Islet precursor cell (in vitro differentiated cells): ENCODE measurements around the gene RPLP2.

Experiments
- DNase-seq: peaks from one replicate; pipeline ENCODE4 v3.0.0-alpha.2; 2018

RPLP2 gene

DNA sequence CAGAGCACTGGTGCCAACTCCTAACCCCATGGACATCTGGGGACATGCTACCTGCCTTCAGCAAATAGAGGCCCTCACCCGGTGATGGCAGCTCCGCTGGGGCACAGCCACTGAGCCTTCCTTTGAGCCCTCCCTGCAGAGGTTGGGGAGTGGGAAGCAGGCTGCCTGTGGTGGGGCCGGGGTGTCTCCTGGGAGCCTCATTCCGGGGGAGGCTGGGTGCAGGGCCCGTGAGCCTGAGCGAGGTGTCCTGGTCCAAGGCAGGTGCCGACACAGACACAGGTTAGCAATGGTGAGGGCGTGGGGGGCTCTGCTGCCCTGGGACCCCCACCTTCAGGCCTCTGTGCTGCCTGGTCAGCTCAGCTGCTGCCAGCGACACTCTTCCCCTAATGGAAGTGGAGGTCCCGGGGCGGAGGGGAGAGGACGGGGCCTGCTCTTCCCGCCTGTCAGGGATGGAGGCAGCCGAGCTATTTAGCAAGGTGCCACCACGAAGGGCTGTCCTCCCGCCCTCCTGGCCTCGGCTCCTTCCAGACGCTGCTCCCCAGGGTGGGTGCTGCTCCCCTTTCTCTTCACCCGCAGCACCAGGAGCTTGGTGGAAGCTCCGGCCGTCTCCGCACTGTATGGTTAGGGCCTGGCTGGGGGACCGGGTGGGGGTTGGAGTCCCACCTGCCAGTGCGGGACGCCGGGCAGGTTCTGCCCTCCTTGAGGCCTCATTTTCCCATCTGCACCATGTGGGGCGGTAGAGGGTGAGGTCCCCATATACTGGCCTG is 44.1 kb downstream of the RPLP2 start:
- no peak for DNase-seq

DNA sequence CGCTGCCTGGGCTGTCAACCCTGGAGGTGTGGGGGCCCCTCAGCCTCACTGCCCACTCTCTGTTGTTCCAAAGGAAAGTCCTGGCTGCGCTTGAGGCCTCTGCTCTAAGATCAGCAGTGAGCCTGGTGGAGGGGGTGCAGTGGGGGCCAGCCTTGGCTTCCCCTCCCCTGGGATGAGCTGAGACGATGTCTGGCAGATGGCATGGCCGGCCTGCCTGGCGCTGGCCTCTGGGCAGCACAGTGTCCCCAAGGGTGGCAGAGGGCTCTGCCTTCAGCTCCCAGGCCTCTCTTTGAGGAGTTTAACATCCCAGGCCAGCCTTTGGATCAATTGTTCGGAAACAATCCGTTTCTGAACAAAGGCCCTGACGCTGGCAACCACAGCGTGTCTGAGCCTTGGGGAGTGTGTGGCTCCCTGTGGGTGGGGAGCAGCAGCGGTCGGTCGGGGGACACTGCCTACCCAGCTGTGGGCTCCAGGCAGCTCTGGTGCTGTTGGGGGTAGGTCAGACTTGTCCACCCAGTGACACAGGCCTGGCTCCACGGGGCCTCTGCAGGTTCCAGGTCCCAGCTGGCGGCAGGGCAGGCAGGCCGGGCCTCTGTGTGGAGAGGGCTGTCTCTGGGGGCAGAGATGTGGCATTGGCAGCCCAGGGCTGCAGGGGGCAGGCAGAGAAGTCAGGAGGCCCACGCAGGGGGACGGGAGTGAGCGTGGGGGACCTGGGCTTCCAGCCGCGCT is 45.0 kb downstream of the RPLP2 start:
- DNase-seq = no peak

GRCh38 chr11:855330-855674 is 45.5 kb downstream of the RPLP2 start:
- DNase-seq = no peak

DNA sequence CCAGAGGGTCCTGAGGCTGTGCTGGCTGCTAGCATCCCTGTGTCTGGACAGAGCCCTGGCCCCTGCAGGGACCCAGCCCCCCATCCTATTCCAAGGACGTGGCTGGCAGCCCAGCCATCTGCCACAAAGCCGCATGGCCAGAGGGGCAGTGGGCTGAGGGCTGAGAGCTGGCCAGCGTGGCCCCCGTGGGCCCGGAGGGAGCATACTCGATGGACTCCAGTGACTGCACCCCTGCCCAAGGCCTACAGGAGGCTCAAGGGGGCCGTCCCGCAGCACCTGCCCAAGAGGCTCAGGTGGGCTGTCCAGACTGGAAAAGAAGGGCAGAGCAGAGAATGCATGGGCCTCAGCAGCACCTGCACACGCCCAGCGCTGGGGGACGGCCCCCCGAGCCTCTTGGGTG is 46.0 kb downstream of the RPLP2 start:
- no peak for DNase-seq

DNA sequence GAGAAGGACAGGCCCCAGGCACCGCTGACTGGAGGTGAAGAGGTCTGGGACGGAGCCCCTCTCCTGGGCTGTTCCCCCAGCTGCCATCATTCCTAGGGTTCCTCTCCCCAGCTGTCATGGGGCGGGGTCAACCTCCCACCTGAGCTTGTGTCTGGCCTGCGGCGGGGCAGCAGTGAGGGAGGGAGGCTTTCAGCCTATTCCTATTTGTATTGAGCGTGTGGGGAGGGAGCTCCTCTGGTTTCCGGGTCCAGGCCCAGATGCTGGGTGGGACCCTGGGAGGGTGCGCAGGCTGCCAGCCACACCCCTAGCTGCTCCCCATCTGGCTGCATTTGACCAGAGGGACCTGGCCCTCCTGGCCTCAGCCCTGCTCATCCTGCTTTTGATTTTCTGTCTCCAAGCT is 46.6 kb downstream of the RPLP2 start:
- no peak for DNase-seq

DNA sequence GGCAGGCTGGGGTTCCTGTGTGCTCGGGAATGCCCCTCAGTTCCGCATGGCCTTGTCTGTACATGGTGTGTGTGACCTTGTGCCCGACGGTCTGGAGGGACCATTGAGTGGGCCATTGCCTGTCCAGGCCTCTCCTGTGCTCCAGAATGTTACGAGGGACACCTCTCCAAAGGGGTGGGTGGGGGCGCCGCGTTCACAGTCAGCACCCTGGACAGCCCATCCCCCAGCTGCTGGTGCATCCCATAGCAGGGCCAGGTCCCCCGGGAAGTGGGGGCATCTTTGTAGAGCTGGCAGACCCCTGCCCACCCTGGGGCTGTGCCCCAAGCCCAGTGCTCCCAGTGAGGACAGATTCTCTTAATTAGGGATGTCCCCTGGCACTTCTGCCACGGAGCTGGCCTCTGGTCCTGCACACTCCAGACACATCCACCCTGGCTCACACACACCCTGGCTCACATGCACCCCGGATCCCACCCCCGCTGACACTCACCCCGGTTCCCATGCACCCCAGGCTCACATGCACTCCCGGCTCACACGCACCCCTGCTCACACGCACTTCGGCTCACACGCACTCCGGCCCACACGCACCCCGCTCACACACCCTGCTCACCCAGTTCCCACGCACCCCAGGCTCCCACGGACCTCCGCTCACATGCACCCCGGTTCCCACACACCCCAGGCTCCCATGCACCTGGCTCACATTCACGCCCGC is 48.4 kb downstream of the RPLP2 start:
- no peak for DNase-seq

GRCh38 chr11:858762-859339 is 49.1 kb downstream of the RPLP2 start:
- no peak for DNase-seq

DNA sequence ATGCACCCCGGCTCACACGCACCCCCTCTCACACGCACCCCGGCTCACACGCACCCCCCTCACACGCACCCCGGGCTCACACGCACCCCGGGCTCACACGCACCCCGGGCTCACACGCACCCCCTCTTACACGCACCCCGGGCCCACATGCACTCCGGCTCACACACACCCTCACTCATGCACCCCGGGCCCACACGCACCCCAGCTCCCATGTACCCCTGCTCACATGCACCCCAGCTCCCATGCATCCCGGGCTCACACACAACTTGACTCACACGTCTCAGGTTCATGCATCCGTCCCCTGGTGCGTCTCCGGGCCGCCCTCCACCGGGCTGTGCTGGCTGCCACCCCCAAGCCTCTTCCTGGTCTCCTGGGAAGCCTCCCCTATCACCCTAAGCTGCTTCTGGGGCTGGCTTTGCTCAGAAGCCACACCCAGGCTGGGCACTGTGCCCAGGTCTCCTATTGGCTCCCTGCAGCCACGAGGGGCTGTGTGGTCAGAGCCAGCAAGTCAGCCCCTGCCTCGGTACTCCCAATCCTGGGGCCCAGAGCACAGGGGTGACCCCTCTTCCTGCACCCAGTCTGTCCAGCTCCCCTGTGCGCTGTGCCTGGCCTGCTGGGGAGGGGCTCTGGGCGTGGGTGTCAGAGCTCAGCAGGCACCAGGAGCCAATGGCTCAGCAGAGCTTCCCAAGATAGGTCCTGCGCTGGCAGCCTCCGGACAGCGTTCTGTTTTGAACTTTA is 49.8 kb downstream of the RPLP2 start:
- no peak for DNase-seq

- no peak for DNase-seq
These were observed 50.7 kb downstream of the RPLP2 start for GRCh38 chr11:860234-861104.

DNA sequence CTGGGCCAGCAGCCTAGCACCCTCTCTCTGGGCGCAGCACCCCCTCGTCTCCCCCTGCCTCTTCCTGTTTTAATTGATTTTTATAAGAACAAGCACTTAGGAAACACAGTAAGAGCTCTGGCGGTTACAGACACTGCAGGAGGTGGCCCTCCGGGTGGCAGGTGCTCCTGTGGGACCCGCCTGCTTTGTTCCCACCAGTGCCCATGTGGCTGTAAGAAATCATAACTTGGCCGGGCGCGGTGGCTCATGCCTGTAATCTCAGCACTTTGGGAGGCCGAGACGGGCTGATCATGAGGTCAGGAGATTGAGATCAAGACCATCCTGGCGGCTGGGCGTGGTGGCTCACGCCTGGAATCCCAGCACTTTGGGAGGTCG is 51.3 kb downstream of the RPLP2 start:
- no peak for DNase-seq

DNA sequence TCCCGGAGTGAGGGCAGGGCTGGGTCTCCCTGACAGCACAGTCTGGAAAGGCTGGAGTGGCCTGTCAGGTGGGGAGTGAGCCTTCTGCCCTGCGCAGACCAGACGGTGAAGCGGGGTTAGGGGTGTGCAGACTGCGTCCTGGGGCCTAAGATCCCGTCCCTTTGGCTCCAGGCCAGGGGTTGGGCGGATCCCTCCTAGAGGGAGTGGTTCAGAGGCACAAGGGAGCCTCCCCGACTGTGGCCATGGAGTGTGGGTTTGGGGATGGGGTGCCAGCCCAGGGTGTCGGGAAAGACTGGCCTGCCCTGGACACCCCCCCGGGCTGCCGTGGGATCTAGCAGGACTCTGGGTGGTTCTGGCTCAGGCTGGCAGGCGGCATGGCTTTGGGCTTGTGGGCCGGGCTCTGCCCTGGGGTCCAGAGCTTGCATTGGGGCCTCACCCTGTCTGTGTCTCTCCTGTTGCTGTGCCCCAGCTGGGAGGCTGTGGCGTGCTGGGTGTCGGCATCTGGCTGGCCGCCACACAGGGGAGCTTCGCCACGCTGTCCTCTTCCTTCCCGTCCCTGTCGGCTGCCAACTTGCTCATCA is 52.4 kb downstream of the RPLP2 start:
- DNase-seq = no peak
